Right renal pelvis (tissue), 4 donors: ENCODE measurements around the gene PLB1. TPM values are rescaled to one million over a fixed set of nuclear protein-coding genes. Genes with fewer than 3 reads are reported as not detected.

Source experiments
- DNase-seq, 4 donors: peaks; one replicate each; pipeline ENCODE4 v3.0.0-alpha.2; 2013; ENCODE audit warnings: low read depth in 4 of 4, low spot score in 3 of 4, missing footprints in 1 of 4
- polyA plus RNA-seq, 4 donors: library from polyadenylated mRNA; unstranded; fragments of 120-200 nt; gene quantifications; one replicate each; pipeline ENCODE4 v1.2.1, GENCODE V29; 2013; ENCODE audit not compliant: insufficient read length in 4 of 4

The PLB1 gene
- 1 to 10 TPM in 3 of 4 donors, under 1 TPM in 1; 0.65 to 1.3 (median 1.2) TPM for polyA plus RNA-seq

DNA sequence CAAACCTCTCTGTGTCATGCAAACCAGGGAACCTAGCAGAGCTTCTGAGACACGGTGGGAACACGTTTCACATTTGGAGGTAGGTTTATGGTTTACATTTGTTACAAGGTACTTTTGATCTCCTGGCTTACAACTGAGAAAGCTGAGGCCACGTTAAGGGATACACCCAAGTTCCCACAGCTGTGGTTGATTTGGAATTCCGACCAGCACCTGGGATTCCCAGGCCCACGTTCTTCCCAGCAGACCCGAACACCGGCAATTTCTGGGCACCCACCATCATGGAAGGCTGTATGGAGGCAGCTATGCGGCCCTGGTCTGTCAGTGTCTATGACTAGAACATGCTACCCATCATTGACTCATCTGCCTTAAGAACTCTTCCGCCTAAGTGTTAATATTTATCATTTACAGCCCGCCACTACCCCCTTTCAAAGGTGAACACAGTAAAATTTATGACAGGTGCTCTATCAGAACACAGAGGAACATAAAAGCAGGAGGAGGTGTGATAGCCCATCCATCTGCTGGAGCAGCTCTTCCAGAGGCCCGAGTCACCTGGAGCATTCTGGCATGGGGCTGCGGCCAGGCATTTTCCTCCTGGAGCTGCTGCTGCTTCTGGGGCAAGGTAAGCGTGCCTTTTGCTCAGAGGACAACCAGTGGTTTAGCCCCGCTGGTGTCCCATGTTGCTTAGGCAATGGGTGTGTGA, at the start of gene PLB1:
Gene PLB1, plus strand, starts transcription at position 510 of the 700 bp plus-strand sequence. Its CDS starts 55 bp downstream, at position 565.
- no peak for DNase-seq

GRCh38 chr2:28446531-28446930, 49.3 kb upstream of the PLB1 start:
- no peak for DNase-seq

DNA sequence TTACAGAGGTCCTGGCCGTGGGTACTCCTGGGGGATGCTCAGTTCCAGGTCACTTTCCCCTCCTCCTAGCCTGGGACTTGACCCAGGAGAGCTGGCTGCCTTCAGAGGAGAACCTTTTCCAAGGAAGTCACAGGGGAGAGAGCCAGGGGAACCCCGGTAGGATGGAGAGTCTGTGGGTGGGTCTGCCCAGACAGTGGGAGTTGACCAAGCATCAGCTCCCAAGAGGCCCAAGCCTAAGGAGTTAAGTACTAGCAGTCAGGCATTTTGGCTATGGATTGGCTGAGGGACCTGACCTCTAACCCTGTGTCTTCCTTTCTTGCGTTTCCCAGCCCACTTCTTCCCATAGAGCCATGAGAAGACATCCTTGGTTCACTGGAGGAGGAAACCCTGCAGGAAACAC, 48.8 kb upstream of the PLB1 start:
- DNase-seq: no peak

GRCh38 chr2:28447943-28448792, 47.7 kb upstream of the PLB1 start:
- DNase-seq: no peak

DNA sequence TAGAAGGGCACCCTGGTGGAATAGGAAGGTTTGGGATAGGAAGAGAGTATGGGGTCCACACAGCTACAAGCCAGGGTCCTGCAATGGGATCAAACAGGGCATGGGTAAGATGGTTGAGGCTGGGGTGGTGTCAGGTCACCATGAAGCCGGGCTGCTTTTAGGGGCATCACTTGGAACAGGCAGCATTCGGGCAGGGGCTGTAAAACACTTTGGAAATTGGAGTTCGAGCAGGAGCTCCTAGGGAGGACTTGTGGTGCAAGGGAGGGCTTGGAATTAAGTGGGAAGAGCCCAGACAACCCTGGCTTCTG, 47.1 kb upstream of the PLB1 start:
- no peak for DNase-seq

- no peak for DNase-seq
Measured at GRCh38 chr2:28449126-28449487, 46.8 kb upstream of the PLB1 start.

GRCh38 chr2:28449488-28450395, 46.1 kb upstream of the PLB1 start:
- DNase-seq: no peak

DNA sequence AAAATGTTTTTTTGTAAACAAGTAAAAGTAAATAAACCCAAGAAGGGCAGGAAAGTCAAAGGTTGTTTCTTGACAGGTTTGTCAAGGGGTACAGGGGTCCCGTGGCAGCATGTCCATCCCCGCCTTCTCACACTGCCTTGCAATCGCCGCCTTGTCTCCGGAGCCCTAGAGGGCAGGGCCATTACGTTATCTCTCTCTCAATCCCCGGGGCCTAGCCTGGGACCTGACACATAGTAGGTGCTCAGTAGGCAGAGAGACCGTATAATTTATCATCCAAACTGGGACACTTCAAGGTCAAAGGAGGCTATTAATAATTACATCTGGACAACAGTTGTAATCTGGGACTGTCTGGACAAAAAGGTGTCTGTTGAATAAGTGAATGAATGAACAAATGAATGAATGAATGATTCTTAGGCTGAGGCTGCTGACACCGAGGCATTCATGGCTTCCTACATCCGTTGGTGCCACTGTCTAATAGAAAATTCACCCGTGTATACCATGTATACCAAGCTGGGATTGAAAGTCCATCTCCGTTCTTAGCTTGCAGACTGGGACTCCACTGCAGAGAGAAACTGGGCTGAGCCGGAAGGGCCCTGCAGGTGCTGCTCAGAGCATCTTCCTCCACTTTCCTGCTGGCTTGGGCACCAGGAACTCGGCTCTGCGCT, 44.8 kb upstream of the PLB1 start:
- DNase-seq: no peak

GRCh38 chr2:28451793-28452533, 43.9 kb upstream of the PLB1 start:
- DNase-seq: no peak

DNA sequence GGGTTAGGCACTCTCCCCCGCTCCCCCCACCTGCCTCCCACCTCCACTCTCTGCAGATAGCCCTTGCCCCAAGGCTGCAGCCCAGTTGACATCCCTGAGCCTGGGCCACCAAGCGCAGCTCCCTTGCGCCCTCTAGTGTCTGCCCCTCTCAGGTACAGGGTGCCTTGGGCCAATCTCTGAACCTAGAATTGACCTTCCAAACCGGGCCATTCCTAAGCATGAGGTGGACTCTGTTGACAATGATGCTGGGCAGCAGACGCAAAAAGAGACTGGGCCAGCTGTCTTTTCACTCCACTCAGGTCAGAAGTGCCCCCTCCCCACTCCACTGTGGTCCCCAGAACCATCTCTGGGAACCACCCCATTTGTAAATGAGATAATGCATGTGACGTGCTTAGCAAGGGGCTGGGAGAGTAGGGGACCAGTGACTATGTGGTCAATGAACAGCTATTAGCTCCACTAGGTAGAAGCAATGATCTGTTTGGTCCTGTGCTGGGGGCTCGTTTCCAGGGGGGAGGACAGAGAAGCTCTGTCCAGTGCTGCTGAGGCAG, 43.3 kb upstream of the PLB1 start:
- peak in 2 of 4 donors; percentile 33 to 45 for DNase-seq

- DNase-seq: no peak
Measured at GRCh38 chr2:28453396-28453795, 42.5 kb upstream of the PLB1 start.

GRCh38 chr2:28454016-28454930, 41.6 kb upstream of the PLB1 start:
- DNase-seq: no peak

DNA sequence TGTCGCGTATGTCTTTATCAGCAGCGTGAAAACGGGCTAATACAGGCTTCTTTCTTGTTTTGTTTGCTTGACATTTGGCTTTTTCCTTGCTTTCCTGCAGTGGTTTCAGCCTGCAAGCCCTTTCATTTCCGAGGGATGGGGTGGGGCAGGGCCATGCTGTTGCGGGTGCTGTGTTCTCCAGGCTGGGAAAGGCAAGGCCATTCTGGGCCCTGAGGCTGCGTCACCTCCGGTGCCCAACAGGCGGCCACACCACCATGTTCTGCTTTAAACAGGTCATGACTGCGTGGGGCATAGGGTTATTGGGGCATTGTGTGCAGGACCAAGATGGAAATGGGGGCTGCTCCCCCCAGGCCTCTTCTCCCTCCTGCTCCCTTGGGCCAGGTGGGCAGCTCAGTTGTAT, 38.6 kb upstream of the PLB1 start:
- DNase-seq: no peak

- no peak for DNase-seq
Measured at GRCh38 chr2:28461056-28461455, 34.8 kb upstream of the PLB1 start.

DNA sequence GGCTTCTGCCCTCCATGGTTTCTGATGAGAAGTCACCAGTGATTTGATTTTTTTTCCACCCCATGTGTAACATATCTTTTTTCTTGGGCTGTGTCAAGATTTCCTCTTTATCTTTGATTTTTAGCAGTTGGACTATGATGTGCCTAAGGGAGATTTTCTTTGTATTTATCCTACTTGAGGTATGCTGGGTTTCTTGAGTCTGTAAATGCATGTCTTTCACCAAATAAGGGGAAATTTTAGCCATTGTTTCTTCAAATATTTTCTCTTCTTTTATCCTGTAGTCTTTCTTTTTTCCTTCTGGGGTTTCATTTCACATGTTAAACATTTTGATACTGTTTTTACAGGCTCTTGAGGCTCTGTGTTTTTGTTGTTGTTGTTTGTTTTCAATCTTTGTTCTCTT, 33.7 kb upstream of the PLB1 start:
- no peak for DNase-seq

GRCh38 chr2:28463211-28463816, 32.5 kb upstream of the PLB1 start:
- DNase-seq: no peak

DNA sequence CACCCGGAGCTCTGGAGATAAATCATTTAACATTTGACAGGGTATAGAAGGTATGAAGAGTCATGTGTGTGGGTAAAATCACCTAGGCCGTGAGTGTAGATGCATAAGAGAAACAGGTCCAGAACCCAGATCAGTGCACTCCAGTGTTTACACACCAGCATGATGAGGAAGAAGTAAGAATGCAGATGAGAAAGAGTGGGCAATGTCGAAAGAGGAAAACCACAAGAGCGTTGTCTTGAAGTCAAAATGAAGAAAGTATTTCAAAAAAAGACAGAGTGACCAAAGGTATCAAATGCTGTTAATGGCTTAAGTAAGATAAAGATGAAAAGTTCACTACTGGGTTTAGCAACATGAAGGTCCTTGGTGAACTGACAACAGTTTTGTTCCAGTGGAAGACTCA, 32.0 kb upstream of the PLB1 start:
- no peak for DNase-seq
